SK-N-SH (cell line): ENCODE measurements around the gene GSC2. TPM values are rescaled to one million over a fixed set of nuclear protein-coding genes. Genes with fewer than 3 reads are reported as not detected.

Experiments
- CTCF ChIA-PET: fragments of 300-600, 350-600 bp; formaldehyde crosslinking; extraction: SDS; loops from one replicate; lab custom pipeline; 2021; lab: Yijun Ruan, JAX
- POLR2A ChIA-PET: fragments of 350-600 bp; sonication (Branson Sonifier 250); formaldehyde crosslinking; extraction: SDS; loops from one replicate; lab custom pipeline; 2020; ENCODE audit warnings: antibody characterized with exemption, inconsistent platforms; lab: Yijun Ruan, JAX
- DNase-seq: peaks from one replicate; pipeline ENCODE4 v3.0.0; 2012
- H2AFZ ChIP-seq: fragments of 200-600 bp; sonication (generic); 2 replicates; pipeline ENCODE4 v1.8.1; 2016; ENCODE audit warnings: antibody characterized with exemption, mild to moderate bottlenecking, low read depth
- H3F3A ChIP-seq: fragments of 200-600 bp; sonication (generic); replicated peaks from 2 replicates; pipeline ENCODE3; 2016; ENCODE audit warnings: antibody characterized with exemption, mild to moderate bottlenecking; ENCODE audit not compliant: insufficient read depth
- H3K27ac ChIP-seq, 2 experiments: fragments of 200-500 bp in 1 of 2; fragments of 200-600 bp in 1 of 2; sonication (Bioruptor generic) in 1 of 2; sonication (generic), shearing (Covaris generic) in 1 of 2; 2 replicates each; pipeline versions ENCODE4 v1.5.1 to v1.6.1; 2014 to 2016; ENCODE audit warnings: low read depth in 2 of 2, inconsistent platforms in 1 of 2, low read length in 1 of 2, mild to moderate bottlenecking in 1 of 2, mixed read lengths in 1 of 2
- H3K27me3 ChIP-seq: fragments of 200-600 bp; sonication (generic), shearing (Covaris generic); 2 replicates; pipeline ENCODE4 v1.6.1; 2016; ENCODE audit warnings: mixed run types; ENCODE audit not compliant: insufficient read depth
- H3K36me3 ChIP-seq, 2 experiments: fragments of 200-500 bp in 1 of 2; fragments of 200-600 bp in 1 of 2; sonication (Bioruptor generic) in 1 of 2; sonication (generic) in 1 of 2; replicated peaks in 1 of 2; 2 replicates each; pipeline versions ENCODE3 to v1.5.1; 2014 to 2016; ENCODE audit warnings: low read length in 1 of 2, mild to moderate bottlenecking in 1 of 2; ENCODE audit not compliant: insufficient read depth in 2 of 2, control insufficient read depth in 1 of 2
- H3K4me1 ChIP-seq, 2 experiments: fragments of 200-500 bp in 1 of 2; fragments of 200-600 bp in 1 of 2; sonication (Bioruptor generic) in 1 of 2; sonication (generic), shearing (Covaris generic) in 1 of 2; 2 replicates each; pipeline versions ENCODE4 v1.5.1 to v1.6.1; 2014 to 2016; ENCODE audit warnings: low read depth in 1 of 2, low read length in 1 of 2, mixed run types in 1 of 2; ENCODE audit not compliant: insufficient read depth in 2 of 2, control insufficient read depth in 1 of 2
- H3K4me2 ChIP-seq: fragments of 200-600 bp; sonication (generic), shearing (Covaris generic); 2 replicates; pipeline ENCODE4 v1.6.1; 2017; ENCODE audit warnings: mixed run types
- H3K4me3 ChIP-seq, 2 experiments: fragments of 200-500 bp in 1 of 2; fragments of 200-600 bp in 1 of 2; sonication (Bioruptor generic) in 1 of 2; sonication (generic), shearing (Covaris generic) in 1 of 2; 2 replicates each; pipeline versions ENCODE4 v1.5.1 to v1.8.1; 2014 to 2016; ENCODE audit warnings: low read depth in 2 of 2, inconsistent platforms in 1 of 2, low read length in 1 of 2, mild to moderate bottlenecking in 1 of 2, mixed read lengths in 1 of 2, moderate library complexity in 1 of 2
- H3K79me2 ChIP-seq: fragments of 200-600 bp; sonication (generic); 2 replicates; pipeline ENCODE4 v1.8.1; 2017; ENCODE audit warnings: mild to moderate bottlenecking; ENCODE audit not compliant: insufficient read depth
- H3K9ac ChIP-seq: fragments of 200-600 bp; sonication (generic); 2 replicates; pipeline ENCODE4 v1.6.1; 2017; ENCODE audit warnings: mixed run types
- H3K9me2 ChIP-seq: fragments of 200-600 bp; sonication (generic); 2 replicates; pipeline ENCODE4 v1.6.1; 2017; ENCODE audit warnings: mixed run types
- H3K9me3 ChIP-seq: fragments of 200-600 bp; sonication (generic); 2 replicates; pipeline ENCODE4 v1.6.1; 2017; ENCODE audit warnings: mixed run types, mild to moderate bottlenecking, moderate library complexity
- H4K20me1 ChIP-seq: fragments of 200-600 bp; sonication (generic); 2 replicates; pipeline ENCODE4 v1.6.1; 2017; ENCODE audit warnings: mild to moderate bottlenecking, mixed run types; ENCODE audit not compliant: insufficient read depth
- EZH2phosphoT487 ChIP-seq: fragments of 200-600 bp; sonication (generic); IDR thresholded peaks from 2 replicates; pipeline ENCODE4 v1.6.1; 2017; ENCODE audit warnings: low read depth, mixed run types, mild to moderate bottlenecking, antibody characterized with exemption, moderate library complexity, borderline replicate concordance
- FOXJ3 ChIP-seq: sonication (generic); formaldehyde crosslinking; IDR thresholded peaks from 2 replicates; pipeline ENCODE4 v1.5.1; 2020; ENCODE audit warnings: mild to moderate bottlenecking, missing genetic modification reagents
- IRF3 ChIP-seq: fragments of 150-350 bp; IDR thresholded peaks from 2 replicates; pipeline ENCODE4 v1.6.1; 2016; ENCODE audit warnings: mild to moderate bottlenecking, low read depth, low read length
- MXI1 ChIP-seq: IDR thresholded peaks from 2 replicates; pipeline ENCODE4 v1.6.1; 2012; ENCODE audit warnings: mild to moderate bottlenecking, low read depth, low read length, improper control_type of control experiment
- POLR2AphosphoS5 ChIP-seq: IDR thresholded peaks from 2 replicates; pipeline ENCODE4 v1.6.1; 2012; ENCODE audit warnings: low read depth, low read length
- TAF1 ChIP-seq: IDR thresholded peaks from 2 replicates; pipeline ENCODE4 v1.6.1; 2012; ENCODE audit warnings: low read depth, mild to moderate bottlenecking, low read length, moderate library complexity, borderline replicate concordance
- TCF12 ChIP-seq: IDR thresholded peaks from 2 replicates; pipeline ENCODE4 v1.4.0; 2012
- WGBS: methylation state at CpG from one replicate; pipeline ENCODE4 v1.1.6; 2017; ENCODE audit warnings: low lambda C conversion rate; 5-methylcytosine and 5-hydroxymethylcytosine counted together
- polyA plus RNA-seq, 3 experiments: library from polyadenylated mRNA; depleted of rRNA; stranded (reverse); fragments of >200 nt; gene quantifications; 2 replicates each; pipeline ENCODE4 v1.2.3, GENCODE V29; 2012

GSC2 gene
- polyA plus RNA-seq, 1 of the 3 experiments (the other 2 are of a cell fraction): not detected

DNA sequence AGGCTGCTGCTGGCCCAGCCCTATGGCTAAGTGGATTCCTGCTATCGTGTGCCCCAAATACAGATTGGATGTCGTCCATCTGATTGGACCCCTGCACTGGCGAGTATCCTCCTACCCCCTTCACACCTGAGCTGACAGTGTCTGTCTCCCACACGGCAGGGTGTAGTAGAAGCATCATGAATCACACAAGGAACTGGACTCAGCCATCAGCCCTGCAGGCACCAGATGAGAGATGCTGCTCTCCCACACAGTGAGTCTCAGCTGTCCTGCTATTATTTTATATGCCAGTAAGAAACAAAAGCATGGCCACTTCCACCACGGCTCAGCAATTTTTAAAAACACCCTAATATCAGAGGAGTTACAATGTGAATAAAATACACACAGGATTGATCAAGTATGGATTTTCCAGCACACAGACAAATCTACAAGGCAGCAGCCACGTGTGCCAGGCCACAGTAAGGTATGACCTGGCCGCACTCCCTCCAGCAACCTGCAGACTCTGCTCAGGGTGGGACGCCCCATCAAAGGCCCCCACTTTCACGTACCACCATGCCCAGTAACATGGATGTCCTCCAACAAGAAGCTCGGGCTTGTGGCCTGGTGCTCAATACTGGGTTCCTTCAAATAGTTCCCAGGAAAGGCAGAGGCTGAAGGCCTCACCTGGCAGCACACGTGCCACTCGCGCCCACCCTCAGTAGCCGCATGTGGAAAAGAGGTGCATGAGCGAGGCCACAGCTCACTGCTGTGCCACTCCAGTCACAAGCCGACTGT is 44.9 kb upstream of the GSC2 start:
- no peaks in the 10 kb centered on the region for H4K20me1 ChIP-seq
- no peak overlapping the region for H2AFZ ChIP-seq
- H3K9me3 ChIP-seq: no peaks in the 10 kb centered on the region
- peaks cover 0 to 12% of the 10 kb centered on the region in 2 experiments for H3K36me3 ChIP-seq
- ChIA-PET CTCF (interaction anchor here (0.7 to 5.5 kb wide), 2 partner anchors 16 to 239 kb away, joined by 3 to 28 read pairs; partner anchors contain the start of gene SLC25A1), POLR2A (interaction anchor here (1.0 kb wide), 1 partner anchor 16 kb away, joined by 4 read pairs; the partner anchor contains the start of gene SLC25A1)
- no peaks in the 10 kb centered on the region for H3F3A ChIP-seq
- 98% methylated on average over 9 of the region's 16 CpGs for WGBS
- no peaks in the 10 kb centered on the region for H3K9me2 ChIP-seq
- TF ChIP-seq TCF12: no peak
- H3K4me3 ChIP-seq: no peak overlapping the region
- no peak for DNase-seq
- peaks cover 0 to 30% of the 10 kb centered on the region in 2 experiments; a peak in 1 of 4 replicates for H3K4me1 ChIP-seq
- H3K79me2 ChIP-seq: no peaks in the 10 kb centered on the region
- no peaks in the 10 kb centered on the region for H3K27me3 ChIP-seq
- H3K9ac ChIP-seq: no peak overlapping the region
- H3K4me2 ChIP-seq: no peak overlapping the region
- no peak overlapping the region for H3K27ac ChIP-seq

DNA sequence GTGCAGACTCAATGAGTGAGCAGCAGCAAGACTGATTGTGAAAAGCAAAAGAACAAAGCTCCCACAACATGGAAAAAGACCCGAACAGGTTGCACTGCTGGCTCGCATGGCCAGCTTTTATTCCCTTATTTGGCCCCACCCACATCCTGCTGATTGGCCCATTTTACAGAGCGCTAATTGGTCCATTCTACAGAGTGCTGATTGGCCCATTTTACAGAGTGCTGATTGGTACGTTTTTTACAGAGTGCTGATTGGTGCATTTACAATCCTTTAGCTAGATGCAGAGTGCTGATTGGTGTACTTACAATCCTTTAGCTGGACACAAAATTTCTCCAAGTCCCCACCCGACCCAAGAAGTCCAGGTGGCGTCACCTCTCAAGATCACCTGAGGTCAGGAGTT is 43.8 kb upstream of the GSC2 start:
- Histone ChIP-seq H3K4me2 (no peak overlapping the region), H3K79me2 (no peaks in the 10 kb centered on the region), H3K9me2 (no peaks in the 10 kb centered on the region), H3K4me3 (no peak overlapping the region), H3K27ac (no peak overlapping the region), H2AFZ (no peak overlapping the region), H3K4me1 (peaks cover 0 to 19% of the 10 kb centered on the region in 2 experiments; a peak in 1 of 4 replicates), H3F3A (no peaks in the 10 kb centered on the region), H3K27me3 (no peaks in the 10 kb centered on the region), H3K36me3 (peaks cover 0 to 10% of the 10 kb centered on the region in 2 experiments), H3K9ac (no peak overlapping the region), H3K9me3 (no peaks in the 10 kb centered on the region), H4K20me1 (no peaks in the 10 kb centered on the region)
- no peak for DNase-seq
- POLR2A ChIA-PET: interaction anchor here (1.0 kb wide), 1 partner anchor 15 kb away, joined by 4 read pairs; the partner anchor contains the start of gene SLC25A1
- TF ChIP-seq TAF1: no peak
- TF ChIP-seq MXI1: no peak
- TF ChIP-seq FOXJ3 (CRISPR knock-in tag): no peak
- no peak for TF ChIP-seq POLR2AphosphoS5
- no peak for TF ChIP-seq IRF3
- TF ChIP-seq EZH2phosphoT487: no peak
- 93% methylated on average over 6 of the region's 6 CpGs for WGBS
- CTCF ChIA-PET: interaction anchor here (0.7 to 5.5 kb wide), 2 partner anchors 15 to 106 kb away, joined by 3 to 28 read pairs; partner anchors contain the start of gene SLC25A1
